ENCODE measurements around the gene AGAP1.

Gene AGAP1

DNA sequence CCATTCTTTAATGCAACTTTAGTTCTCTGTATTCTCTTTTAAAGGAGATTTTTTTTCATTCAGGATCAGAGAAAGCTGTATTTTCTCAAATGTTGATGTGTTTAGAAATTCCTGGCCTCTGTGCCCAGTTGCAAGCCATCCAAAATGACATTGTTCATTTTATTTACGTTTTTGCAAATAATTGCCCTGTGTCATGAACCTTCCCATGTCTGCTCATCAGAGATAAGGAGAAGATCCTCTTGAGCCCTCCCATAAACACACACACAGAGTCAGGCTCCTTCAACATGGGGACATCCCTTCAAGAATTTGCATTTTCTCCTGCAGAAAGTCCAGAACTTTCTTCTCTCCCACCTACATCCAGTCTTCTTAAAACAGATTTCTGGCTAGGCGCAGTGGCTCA lies 415.5 kb downstream of the AGAP1 start:
- TF ChIP-seq, protein P1, sequence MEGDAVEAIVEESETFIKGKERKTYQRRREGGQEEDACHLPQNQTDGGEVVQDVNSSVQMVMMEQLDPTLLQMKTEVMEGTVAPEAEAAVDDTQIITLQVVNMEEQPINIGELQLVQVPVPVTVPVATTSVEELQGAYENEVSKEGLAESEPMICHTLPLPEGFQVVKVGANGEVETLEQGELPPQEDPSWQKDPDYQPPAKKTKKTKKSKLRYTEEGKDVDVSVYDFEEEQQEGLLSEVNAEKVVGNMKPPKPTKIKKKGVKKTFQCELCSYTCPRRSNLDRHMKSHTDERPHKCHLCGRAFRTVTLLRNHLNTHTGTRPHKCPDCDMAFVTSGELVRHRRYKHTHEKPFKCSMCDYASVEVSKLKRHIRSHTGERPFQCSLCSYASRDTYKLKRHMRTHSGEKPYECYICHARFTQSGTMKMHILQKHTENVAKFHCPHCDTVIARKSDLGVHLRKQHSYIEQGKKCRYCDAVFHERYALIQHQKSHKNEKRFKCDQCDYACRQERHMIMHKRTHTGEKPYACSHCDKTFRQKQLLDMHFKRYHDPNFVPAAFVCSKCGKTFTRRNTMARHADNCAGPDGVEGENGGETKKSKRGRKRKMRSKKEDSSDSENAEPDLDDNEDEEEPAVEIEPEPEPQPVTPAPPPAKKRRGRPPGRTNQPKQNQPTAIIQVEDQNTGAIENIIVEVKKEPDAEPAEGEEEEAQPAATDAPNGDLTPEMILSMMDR (IDR thresholded peaks at IDR 0.05; ENCODE audit: insufficient read depth, low read depth, low read length, missing control alignments), result no peak
- no peak overlapping the region for H3K4me3 ChIP-seq (ENCODE audit: low read length)
- no peak for DNase-seq (ENCODE audit: low read depth)

DNA sequence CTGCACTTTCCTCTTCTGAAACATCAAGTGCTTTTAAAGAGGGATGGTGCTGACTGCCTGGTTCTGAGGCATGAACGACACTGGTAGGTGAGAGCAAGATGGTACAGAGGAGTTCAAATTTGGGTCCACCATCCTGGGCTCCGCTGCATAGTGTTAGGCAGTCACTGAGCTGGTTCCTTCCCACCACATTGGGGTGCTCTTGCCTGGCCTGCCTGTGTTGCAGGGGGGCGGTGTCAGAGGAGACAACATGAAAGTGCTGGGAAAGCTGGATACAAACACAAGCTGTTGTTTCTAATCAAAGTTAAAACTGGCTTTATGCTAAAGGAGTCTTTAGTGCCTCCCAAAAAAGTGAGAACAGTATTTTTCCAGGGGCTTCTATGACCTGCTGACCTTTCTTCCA lies 416.2 kb downstream of the AGAP1 start:
- DNase-seq (ENCODE audit: low read depth), result no peak
- TF ChIP-seq, protein P1 (IDR thresholded peaks at IDR 0.05; ENCODE audit: insufficient read depth, low read depth, low read length, missing control alignments), result no peak
- no peak overlapping the region for H3K4me3 ChIP-seq (ENCODE audit: low read length)

DNA sequence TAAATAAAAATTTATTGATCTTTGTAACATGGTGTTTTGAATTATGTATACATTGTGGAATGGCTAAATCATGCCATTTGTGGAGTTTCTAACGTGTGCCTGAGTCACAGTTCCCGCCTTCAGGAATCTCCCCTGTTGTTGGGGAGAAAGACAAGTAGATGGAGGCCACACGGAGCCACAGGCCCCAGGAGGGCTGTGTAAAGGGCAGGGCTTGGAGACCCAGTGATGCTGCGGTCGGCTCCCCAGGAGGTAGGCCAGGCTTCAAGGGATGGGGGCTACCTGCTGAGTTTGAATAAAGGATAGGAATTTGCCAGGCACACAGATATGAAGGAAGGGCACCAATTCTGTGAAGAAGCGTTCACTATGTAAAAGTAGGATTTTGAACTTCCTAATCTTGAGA lies 417.3 kb downstream of the AGAP1 start:
- TF ChIP-seq, protein P1 (IDR thresholded peaks at IDR 0.05; ENCODE audit: insufficient read depth, low read depth, low read length, missing control alignments), result no peak
- DNase-seq (ENCODE audit: low read depth), result no peak
- H3K4me3 ChIP-seq (ENCODE audit: low read length), result no peak overlapping the region

DNA sequence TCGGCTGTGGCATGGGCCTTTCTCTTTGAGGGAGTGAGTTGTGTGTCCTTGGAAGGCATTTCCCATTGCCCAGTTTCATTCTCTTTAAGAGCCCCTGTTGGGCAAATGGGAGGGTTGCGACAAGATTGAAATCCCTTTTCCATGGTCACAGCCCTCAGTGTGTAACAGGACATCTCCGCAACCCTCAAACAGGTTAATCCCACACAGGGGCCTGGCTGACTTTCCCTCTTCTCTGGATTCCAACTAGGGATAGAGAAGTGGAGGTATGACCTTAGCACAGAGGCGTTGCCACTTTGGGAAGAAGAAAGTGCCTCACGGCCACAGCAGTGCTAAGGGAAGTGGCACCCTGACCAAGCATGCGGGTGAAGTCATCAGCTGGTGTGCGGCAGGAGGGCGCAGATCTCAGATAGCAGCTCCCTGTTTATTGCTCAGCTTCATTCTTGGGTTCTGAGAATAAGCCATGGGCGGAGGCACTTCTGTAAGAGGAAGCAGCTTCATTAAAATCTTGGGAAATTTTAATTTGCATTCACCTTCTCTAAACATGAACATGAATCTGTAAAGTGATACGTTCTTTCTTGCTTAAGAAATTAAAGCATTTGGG lies 417.9 kb downstream of the AGAP1 start:
- TF ChIP-seq, protein P1 (IDR thresholded peaks at IDR 0.05; ENCODE audit: insufficient read depth, low read depth, low read length, missing control alignments), result no peak
- DNase-seq (ENCODE audit: low read depth), result no peak
- no peak overlapping the region for H3K4me3 ChIP-seq (ENCODE audit: low read length)

DNA sequence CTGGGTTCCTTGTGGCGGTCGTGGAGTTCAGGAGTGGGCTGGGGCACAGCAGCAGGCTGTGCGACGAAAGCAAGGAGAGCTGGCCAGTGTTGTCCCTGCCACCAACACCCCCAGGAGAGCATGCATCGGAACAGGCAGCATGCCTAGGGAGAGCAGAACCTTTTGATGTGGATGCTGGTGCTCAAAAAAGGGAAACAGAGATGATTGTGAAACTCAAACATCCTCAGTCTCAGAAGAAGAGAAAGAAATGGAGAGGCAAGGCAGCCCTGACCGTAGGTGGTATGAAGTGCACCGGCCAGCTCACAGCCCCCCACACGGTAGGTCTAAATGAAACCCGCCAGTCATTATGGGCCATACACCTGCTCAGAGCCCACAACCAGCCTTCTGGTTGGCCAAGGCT lies 420.9 kb downstream of the AGAP1 start:
- TF ChIP-seq, protein P1 (IDR thresholded peaks at IDR 0.05; ENCODE audit: insufficient read depth, low read depth, low read length, missing control alignments), result no peak
- no peak overlapping the region for H3K4me3 ChIP-seq (ENCODE audit: low read length)
- DNase-seq (ENCODE audit: low read depth), result no peak

DNA sequence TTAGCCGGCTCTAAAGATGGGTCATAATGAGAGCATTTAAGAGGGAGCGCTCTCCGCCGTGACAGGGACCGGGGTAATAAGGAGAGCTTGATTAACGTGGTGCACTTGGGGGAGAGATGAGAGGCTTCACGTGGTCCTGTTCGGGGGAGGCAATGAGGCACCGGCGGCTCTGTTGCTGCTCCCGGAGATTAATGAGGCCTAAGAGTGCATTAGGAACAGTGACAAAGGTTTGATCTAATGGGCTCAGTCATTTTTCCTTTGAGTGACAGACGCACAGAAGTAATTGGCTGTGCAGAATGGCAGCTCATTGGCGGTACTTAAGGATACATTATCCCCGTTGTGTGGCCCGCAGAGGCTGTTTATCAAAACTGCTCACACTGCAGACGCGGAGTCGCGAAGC lies 423.7 kb downstream of the AGAP1 start:
- no peak for DNase-seq (ENCODE audit: low read depth)
- H3K4me3 ChIP-seq (ENCODE audit: low read length), result no peak overlapping the region
- TF ChIP-seq, protein P1 (IDR thresholded peaks at IDR 0.05; ENCODE audit: insufficient read depth, low read depth, low read length, missing control alignments), result no peak

DNA sequence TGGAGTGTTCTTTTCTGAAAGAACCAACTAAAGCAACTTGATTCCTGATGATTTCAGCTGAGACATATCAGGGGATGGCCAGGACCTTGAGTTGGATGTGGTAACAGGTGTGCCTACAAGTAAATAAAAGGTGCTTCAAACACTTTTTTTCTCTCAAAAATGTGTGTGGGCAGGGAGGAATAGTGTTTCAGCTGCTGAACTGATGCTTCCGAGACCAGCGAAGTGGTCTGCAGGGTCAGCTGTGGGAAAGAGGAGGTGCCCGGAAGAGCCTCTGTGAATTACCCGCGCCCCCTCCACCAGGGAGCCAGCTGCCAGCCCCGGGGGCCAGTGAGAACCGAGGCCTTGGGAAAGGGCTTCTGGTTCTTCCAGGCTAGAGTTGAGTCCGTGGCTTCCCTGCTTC lies 425.0 kb downstream of the AGAP1 start:
- no peak for DNase-seq (ENCODE audit: low read depth)
- TF ChIP-seq, protein P1 (IDR thresholded peaks at IDR 0.05; ENCODE audit: insufficient read depth, low read depth, low read length, missing control alignments), result no peak
- no peak overlapping the region for H3K4me3 ChIP-seq (ENCODE audit: low read length)

Data from epithelial cell of esophagus (primary cell).